GM19193 (cell line): Measurements from ENCODE around the gene EPHB1.

Source experiments
- POLR2A ChIP-seq: IDR thresholded peaks from 4 replicates; pipeline ENCODE4 v1.6.1; 2011; ENCODE audit not compliant: insufficient read depth, insufficient read length; ENCODE audit errors: extremely low read depth

EPHB1 gene

GRCh38 chr3:134798681-134799311, 3.7 kb downstream of the EPHB1 start:
- no peak for TF ChIP-seq POLR2A

- TF ChIP-seq POLR2A: no peak
Observed at GRCh38 chr3:134799393-134799792, 4.3 kb downstream of the EPHB1 start.

GRCh38 chr3:134801204-134801958, 6.3 kb downstream of the EPHB1 start:
- no peak for TF ChIP-seq POLR2A

- no peak for TF ChIP-seq POLR2A
Observed at GRCh38 chr3:134802428-134803050, 7.5 kb downstream of the EPHB1 start.

- TF ChIP-seq POLR2A: no peak
Observed at GRCh38 chr3:134803051-134803505, 8.0 kb downstream of the EPHB1 start.

GRCh38 chr3:134803652-134804051, 8.6 kb downstream of the EPHB1 start:
- TF ChIP-seq POLR2A: no peak

GRCh38 chr3:134804508-134805480, 9.7 kb downstream of the EPHB1 start:
- TF ChIP-seq POLR2A: no peak

GRCh38 chr3:134807189-134807588, 12.1 kb downstream of the EPHB1 start:
- TF ChIP-seq POLR2A: no peak

GRCh38 chr3:134808835-134809234, 13.8 kb downstream of the EPHB1 start:
- TF ChIP-seq POLR2A: no peak

- TF ChIP-seq POLR2A: no peak
Observed at GRCh38 chr3:134809427-134810051, 14.5 kb downstream of the EPHB1 start.

GRCh38 chr3:134810052-134810435, 15.0 kb downstream of the EPHB1 start:
- TF ChIP-seq POLR2A: no peak

GRCh38 chr3:134810850-134811249, 15.8 kb downstream of the EPHB1 start:
- no peak for TF ChIP-seq POLR2A

GRCh38 chr3:134813618-134814017, 18.6 kb downstream of the EPHB1 start:
- no peak for TF ChIP-seq POLR2A

GRCh38 chr3:134815519-134815918, 20.5 kb downstream of the EPHB1 start:
- no peak for TF ChIP-seq POLR2A
